Gastroesophageal sphincter (tissue), 3 donors: ENCODE data around the gene RIMS1.

ENCODE experiments used
- CTCF ChIP-seq, 4 experiments: fragments of 200-600 bp in 2 of 4; fragments of 450-650 bp in 2 of 4; sonication (generic) in 1 of 4; IDR thresholded peaks; one replicate each; pipeline ENCODE4 v1.5.1; 2017 to 2019; ENCODE audit warnings: antibody characterized with exemption in 4 of 4, mild to moderate bottlenecking in 2 of 4, moderate library complexity in 2 of 4
- POLR2A ChIP-seq, 2 donors: fragments of 450-650 bp; IDR thresholded peaks; one replicate each; pipeline ENCODE4 v1.6.1; 2017; ENCODE audit warnings: antibody characterized with exemption in 2 of 2, mild to moderate bottlenecking in 2 of 2, moderate library complexity in 1 of 2

DNA sequence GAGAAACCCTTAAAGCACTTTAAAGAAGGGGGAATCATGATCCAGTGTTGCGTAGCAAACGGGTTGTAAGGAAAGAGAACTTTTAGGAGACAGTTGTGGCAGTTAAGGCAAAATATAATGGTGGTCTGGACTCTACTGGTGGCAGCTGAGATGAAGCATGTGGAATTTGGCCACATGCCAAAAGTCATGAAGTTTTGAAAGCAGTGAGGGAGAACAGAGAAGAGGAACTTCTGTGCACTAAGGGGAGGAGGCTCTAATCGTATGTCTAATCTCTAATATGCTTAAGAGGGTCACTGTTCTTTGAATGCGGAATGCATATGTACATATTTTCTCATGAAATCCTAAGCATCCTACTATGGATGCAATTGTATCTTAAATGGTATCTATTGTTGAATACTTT, 91.5 kb downstream of the RIMS1 start:
- TF ChIP-seq CTCF (IDR thresholded peaks at IDR 0.05), result no peak
- TF ChIP-seq POLR2A (IDR thresholded peaks at IDR 0.05), result no peak
